Neuronal stem cell (in vitro differentiated cells): ENCODE data around the gene SLC30A2.
A peak's percentile ranks its signal among the peaks of the same experiment; 100 is the strongest.

ENCODE experiments used
- DNase-seq: peaks from one replicate; pipeline ENCODE4 v3.0.0-alpha.2; 2013; ENCODE audit warnings: low spot score
- H2AFZ ChIP-seq: one replicate; pipeline ENCODE4 v1.6.1; 2013; ENCODE audit warnings: mild to moderate bottlenecking, low read length, inconsistent platforms
- H2AK5ac ChIP-seq: 2 replicates; pipeline ENCODE4 v1.6.1; 2013; ENCODE audit warnings: low read depth, mild to moderate bottlenecking, inconsistent platforms, low read length, moderate library complexity, mixed read lengths
- H2BK120ac ChIP-seq: 2 replicates; pipeline ENCODE4 v1.6.1; 2013; ENCODE audit warnings: low read depth, mild to moderate bottlenecking, inconsistent platforms, low read length, moderate library complexity, mixed read lengths
- H2BK12ac ChIP-seq: one replicate; pipeline ENCODE4 v1.6.1; 2013; ENCODE audit warnings: low read length, inconsistent platforms
- H2BK15ac ChIP-seq: 2 replicates; pipeline ENCODE4 v1.6.1; 2013; ENCODE audit warnings: mild to moderate bottlenecking, low read length, inconsistent platforms, mixed read lengths
- H2BK5ac ChIP-seq: one replicate; pipeline ENCODE4 v1.6.1; 2013; ENCODE audit warnings: inconsistent platforms, mild to moderate bottlenecking, low read length, moderate library complexity
- H3K14ac ChIP-seq: one replicate; pipeline ENCODE4 v1.6.1; 2013; ENCODE audit warnings: low read length, inconsistent platforms
- H3K18ac ChIP-seq: 2 replicates; pipeline ENCODE4 v1.6.1; 2013; ENCODE audit warnings: low read length, inconsistent platforms
- H3K23ac ChIP-seq: 2 replicates; pipeline ENCODE4 v1.6.1; 2013; ENCODE audit warnings: low read depth, mild to moderate bottlenecking, mixed read lengths, low read length, inconsistent platforms; ENCODE audit not compliant: poor library complexity
- H3K27ac ChIP-seq: replicated peaks from 3 replicates; pipeline ENCODE4 v1.5.1; 2013; ENCODE audit warnings: low read length, inconsistent platforms
- H3K27me3 ChIP-seq, 3 experiments: 2 replicates each; pipeline ENCODE4 v1.6.1; 2013; ENCODE audit warnings: low read length in 3 of 3, mild to moderate bottlenecking in 2 of 3, inconsistent platforms in 1 of 3, low read depth in 1 of 3, mixed read lengths in 1 of 3, moderate library complexity in 1 of 3; ENCODE audit not compliant: control insufficient read depth in 3 of 3, insufficient read depth in 3 of 3
- H3K36me3 ChIP-seq, 2 donors: replicated peaks in 1 of 2; 2 replicates each; pipeline ENCODE4 v1.6.1; 2013; ENCODE audit warnings: low read length in 2 of 2; ENCODE audit not compliant: control insufficient read depth in 2 of 2, insufficient read depth in 2 of 2
- H3K4ac ChIP-seq: 2 replicates; pipeline ENCODE4 v1.6.1; 2013; ENCODE audit warnings: inconsistent platforms, mild to moderate bottlenecking, low read length, moderate library complexity
- H3K4me1 ChIP-seq, 2 donors: 1 replicate in 1 of 2; 2 replicates in 1 of 2; pipeline ENCODE4 v1.6.1; 2013; ENCODE audit warnings: low read length in 2 of 2, low read depth in 1 of 2; ENCODE audit not compliant: control insufficient read depth in 2 of 2, insufficient read depth in 1 of 2
- H3K4me2 ChIP-seq: one replicate; pipeline ENCODE4 v1.6.1; 2013; ENCODE audit warnings: mild to moderate bottlenecking, low read length, inconsistent platforms; ENCODE audit not compliant: insufficient read depth, poor library complexity, severe bottlenecking
- H3K4me3 ChIP-seq, 2 donors: 2 replicates each; pipeline ENCODE4 v1.5.1; 2013; ENCODE audit warnings: low read length in 2 of 2, mild to moderate bottlenecking in 2 of 2, inconsistent platforms in 1 of 2, moderate library complexity in 1 of 2
- H3K79me1 ChIP-seq: one replicate; pipeline ENCODE4 v1.6.1; 2013; ENCODE audit warnings: low read depth, mild to moderate bottlenecking, inconsistent platforms, low read length, moderate library complexity
- H3K9ac ChIP-seq: one replicate; pipeline ENCODE4 v1.6.1; 2013; ENCODE audit warnings: mild to moderate bottlenecking, low read depth, low read length, inconsistent platforms; ENCODE audit not compliant: poor library complexity
- H3K9me3 ChIP-seq, 2 donors: replicated peaks in 1 of 2; 2 replicates each; pipeline versions ENCODE3 to v1.6.1; 2013; ENCODE audit warnings: low read length in 2 of 2, mild to moderate bottlenecking in 2 of 2, inconsistent platforms in 1 of 2, low read depth in 1 of 2, mixed read lengths in 1 of 2, moderate library complexity in 1 of 2; ENCODE audit not compliant: control insufficient read depth in 2 of 2, insufficient read depth in 1 of 2
- H4K8ac ChIP-seq: one replicate; pipeline ENCODE4 v1.6.1; 2013; ENCODE audit warnings: low read depth, mild to moderate bottlenecking, inconsistent platforms, low read length, moderate library complexity
- H4K91ac ChIP-seq: one replicate; pipeline ENCODE4 v1.6.1; 2013; ENCODE audit warnings: low read length, low read depth, mild to moderate bottlenecking, inconsistent platforms; ENCODE audit not compliant: poor library complexity
- WGBS, 2 donors: extraction: QIAGEN DNeasy Blood & Tissue Kit; methylation state at CpG; one replicate each; pipeline ENCODE4 v1.1.7; 2013; ENCODE audit warnings: missing lambda C conversion rate in 2 of 2, mixed read lengths in 1 of 2; ENCODE audit not compliant: insufficient read length in 2 of 2, insufficient replicate concordance in 1 of 2; ENCODE audit errors: extremely low coverage in 2 of 2; 5-methylcytosine and 5-hydroxymethylcytosine counted together

Gene SLC30A2

GRCh38 chr1:26064553-26064952 lies 18.6 kb upstream of the SLC30A2 start:
- no peaks in the 10 kb centered on the region for H3K36me3 ChIP-seq
- no peak for DNase-seq
- H3K18ac ChIP-seq = no peak overlapping the region
- no peak overlapping the region for H2BK120ac ChIP-seq
- H3K79me1 ChIP-seq = no peaks in the 10 kb centered on the region
- H2BK12ac ChIP-seq = no peak overlapping the region
- no peak overlapping the region for H3K4me3 ChIP-seq
- no peak overlapping the region for H4K91ac ChIP-seq
- no peak overlapping the region for H3K14ac ChIP-seq
- no peak overlapping the region for H2AK5ac ChIP-seq
- no peak overlapping the region for H3K4me2 ChIP-seq
- H4K8ac ChIP-seq = no peak overlapping the region
- H3K27ac ChIP-seq = no peak overlapping the region
- H3K27me3 ChIP-seq = peaks cover 0 to 52% (median 0%) of the 10 kb centered on the region in 3 experiments
- no peak overlapping the region for H3K4ac ChIP-seq
- no CpG with 5 or more reads among the region's 3 CpGs for WGBS, 2 donors
- no peak overlapping the region for H2BK15ac ChIP-seq
- peaks cover 0 to 3% of the 10 kb centered on the region in 2 donors for H3K4me1 ChIP-seq
- no peak overlapping the region for H3K23ac ChIP-seq
- H2AFZ ChIP-seq = no peak overlapping the region
- H3K9ac ChIP-seq = no peak overlapping the region
- no peaks in the 10 kb centered on the region for H3K9me3 ChIP-seq
- no peak overlapping the region for H2BK5ac ChIP-seq

GRCh38 chr1:26060832-26061574 lies 15.1 kb upstream of the SLC30A2 start:
- Histone ChIP-seq H4K91ac (no peak overlapping the region), H2BK5ac (no peak overlapping the region), H3K27ac (no peak overlapping the region), H3K4me3 (no peak overlapping the region), H3K36me3 (no peaks in the 10 kb centered on the region), H3K27me3 (peaks cover 0 to 52% (median 0%) of the 10 kb centered on the region in 3 experiments), H2BK120ac (peak overlapping the region; percentile 37), H3K18ac (peak overlapping the region; percentile 18), H3K9ac (no peak overlapping the region), H3K4me1 (peaks cover 0 to 3% of the 10 kb centered on the region in 2 donors), H2AFZ (no peak overlapping the region), H3K23ac (peak overlapping the region; percentile 14), H3K4ac (no peak overlapping the region), H3K79me1 (no peaks in the 10 kb centered on the region), H2BK12ac (no peak overlapping the region), H3K4me2 (no peak overlapping the region), H3K14ac (no peak overlapping the region), H2BK15ac (peak overlapping the region; percentile 62), H4K8ac (no peak overlapping the region), H3K9me3 (no peaks in the 10 kb centered on the region), H2AK5ac (no peak overlapping the region)
- WGBS, 2 donors = no CpG with 5 or more reads among the region's 12 CpGs
- DNase-seq = no peak

- Histone ChIP-seq H2AK5ac (no peak overlapping the region), H3K9me3 (no peaks in the 10 kb centered on the region), H3K9ac (no peak overlapping the region), H2BK15ac (no peak overlapping the region), H2BK120ac (no peak overlapping the region), H3K4me2 (no peak overlapping the region), H2BK5ac (no peak overlapping the region), H3K14ac (no peak overlapping the region), H3K23ac (peak overlapping the region; percentile 30), H3K4me3 (no peak overlapping the region), H3K27me3 (peaks cover 0 to 51% (median 0%) of the 10 kb centered on the region in 3 experiments), H3K4ac (no peak overlapping the region), H2BK12ac (no peak overlapping the region), H4K8ac (no peak overlapping the region), H3K79me1 (no peaks in the 10 kb centered on the region), H2AFZ (no peak overlapping the region), H4K91ac (no peak overlapping the region), H3K36me3 (no peaks in the 10 kb centered on the region), H3K27ac (no peak overlapping the region), H3K4me1 (peaks cover 0 to 3% of the 10 kb centered on the region in 2 donors), H3K18ac (no peak overlapping the region)
- no CpG with 5 or more reads among the region's 7 CpGs for WGBS, 2 donors
- no peak for DNase-seq
Observed at GRCh38 chr1:26059906-26060305, 14.0 kb upstream of the SLC30A2 start.

GRCh38 chr1:26058052-26058595 lies 12.2 kb upstream of the SLC30A2 start:
- H3K4me2 ChIP-seq = no peak overlapping the region
- no peak overlapping the region for H3K4me3 ChIP-seq
- H4K91ac ChIP-seq = no peak overlapping the region
- H2AK5ac ChIP-seq = no peak overlapping the region
- peaks cover 0 to 58% (median 0%) of the 10 kb centered on the region in 3 experiments for H3K27me3 ChIP-seq
- DNase-seq = no peak
- peaks cover 2 to 3% of the 10 kb centered on the region in 2 donors for H3K4me1 ChIP-seq
- no peak overlapping the region for H2BK12ac ChIP-seq
- H2BK120ac ChIP-seq = no peak overlapping the region
- H3K18ac ChIP-seq = peak overlapping the region; percentile 27
- H4K8ac ChIP-seq = no peak overlapping the region
- no peak overlapping the region for H3K23ac ChIP-seq
- no peak overlapping the region for H3K27ac ChIP-seq
- H3K9me3 ChIP-seq = no peaks in the 10 kb centered on the region
- no CpG with 5 or more reads among the region's 5 CpGs for WGBS, 2 donors
- H3K4ac ChIP-seq = no peak overlapping the region
- H3K14ac ChIP-seq = no peak overlapping the region
- no peak overlapping the region for H2AFZ ChIP-seq
- no peak overlapping the region for H2BK15ac ChIP-seq
- H2BK5ac ChIP-seq = no peak overlapping the region
- no peaks in the 10 kb centered on the region for H3K79me1 ChIP-seq
- H3K9ac ChIP-seq = no peak overlapping the region
- H3K36me3 ChIP-seq = no peaks in the 10 kb centered on the region
